H9 (cell line): ENCODE results near the gene OCLN. TPM values are rescaled to one million over a fixed set of nuclear protein-coding genes. Genes with fewer than 3 reads are reported as not detected.

Experiments
- DNase-seq: peaks from one replicate; pipeline ENCODE4 v3.0.0-alpha.2; 2017
- H2AFZ ChIP-seq: one replicate; pipeline ENCODE4 v1.6.1; 2013; ENCODE audit warnings: mild to moderate bottlenecking, low read length, control low read depth, moderate library complexity
- H2AK5ac ChIP-seq: 2 replicates; pipeline ENCODE4 v1.6.1; 2013; ENCODE audit warnings: low read length, control low read depth, mixed read lengths; ENCODE audit not compliant: insufficient read length
- H2BK120ac ChIP-seq: one replicate; pipeline ENCODE4 v1.6.1; 2013; ENCODE audit warnings: low read depth, mild to moderate bottlenecking, low read length, control low read depth, inconsistent platforms; ENCODE audit not compliant: poor library complexity, severe bottlenecking
- H2BK12ac ChIP-seq: 2 replicates; pipeline ENCODE4 v1.6.1; 2013; ENCODE audit warnings: low read length, control low read depth, mixed read lengths, low read depth; ENCODE audit not compliant: insufficient read length
- H2BK15ac ChIP-seq: 2 replicates; pipeline ENCODE4 v1.6.1; 2013; ENCODE audit warnings: low read depth, low read length, control low read depth
- H2BK20ac ChIP-seq: one replicate; pipeline ENCODE4 v1.6.1; 2013; ENCODE audit warnings: low read depth, mild to moderate bottlenecking, low read length, control low read depth, inconsistent platforms; ENCODE audit not compliant: poor library complexity, severe bottlenecking
- H2BK5ac ChIP-seq: 2 replicates; pipeline ENCODE4 v1.6.1; 2013; ENCODE audit warnings: low read length, control low read depth, mixed read lengths; ENCODE audit not compliant: insufficient read length
- H3K14ac ChIP-seq: 2 replicates; pipeline ENCODE4 v1.6.1; 2013; ENCODE audit warnings: low read length, control low read depth; ENCODE audit not compliant: insufficient read depth
- H3K18ac ChIP-seq: 2 replicates; pipeline ENCODE4 v1.6.1; 2013; ENCODE audit warnings: low read depth, mild to moderate bottlenecking, mixed read lengths, low read length, control low read depth; ENCODE audit not compliant: insufficient read length
- H3K23ac ChIP-seq: 2 replicates; pipeline ENCODE4 v1.6.1; 2013; ENCODE audit warnings: low read length, control low read depth, mixed read lengths, low read depth; ENCODE audit not compliant: insufficient read length
- H3K23me2 ChIP-seq: 2 replicates; pipeline ENCODE4 v1.6.1; 2013; ENCODE audit warnings: low read depth, mild to moderate bottlenecking, mixed read lengths, low read length, control low read depth; ENCODE audit not compliant: insufficient read length, poor library complexity, severe bottlenecking
- H3K27ac ChIP-seq: 2 replicates; pipeline ENCODE4 v1.5.1; 2013; ENCODE audit warnings: low read length, control low read depth, mixed read lengths, low read depth; ENCODE audit not compliant: insufficient read length
- H3K27me3 ChIP-seq: 2 replicates; pipeline ENCODE4 v1.6.1; 2013; ENCODE audit warnings: low read length, control low read depth, inconsistent platforms; ENCODE audit not compliant: insufficient read depth
- H3K4ac ChIP-seq: 2 replicates; pipeline ENCODE4 v1.6.1; 2013; ENCODE audit warnings: low read depth, mild to moderate bottlenecking, control low read depth, inconsistent platforms, low read length, moderate library complexity
- H3K4me1 ChIP-seq: 2 replicates; pipeline ENCODE4 v1.6.1; 2013; ENCODE audit warnings: low read length, control low read depth, inconsistent platforms; ENCODE audit not compliant: insufficient read depth
- H3K4me2 ChIP-seq: 2 replicates; pipeline ENCODE4 v1.6.1; 2013; ENCODE audit warnings: low read length, control low read depth, mixed read lengths; ENCODE audit not compliant: insufficient read length, insufficient read depth
- H3K56ac ChIP-seq: 2 replicates; pipeline ENCODE4 v1.6.1; 2013; ENCODE audit warnings: low read depth, mild to moderate bottlenecking, mixed read lengths, low read length, control low read depth; ENCODE audit not compliant: insufficient read length
- H3K79me1 ChIP-seq: 2 replicates; pipeline ENCODE4 v1.6.1; 2013; ENCODE audit warnings: low read depth, mild to moderate bottlenecking, moderate library complexity, low read length, control low read depth, inconsistent platforms; ENCODE audit not compliant: insufficient read depth, poor library complexity, severe bottlenecking
- H3K79me2 ChIP-seq: 2 replicates; pipeline ENCODE4 v1.6.1; 2013; ENCODE audit warnings: low read length, control low read depth, inconsistent platforms; ENCODE audit not compliant: insufficient read depth
- H3K9ac ChIP-seq: 2 replicates; pipeline ENCODE4 v1.6.1; 2013; ENCODE audit warnings: low read length, control low read depth, mixed read lengths; ENCODE audit not compliant: insufficient read length; ENCODE audit errors: extremely low read depth
- H3K9me3 ChIP-seq: one replicate; pipeline ENCODE4 v1.6.1; 2013; ENCODE audit warnings: low read depth, low read length, inconsistent platforms; ENCODE audit not compliant: control insufficient read depth
- H3T11ph ChIP-seq: one replicate; pipeline ENCODE4 v1.6.1; 2013; ENCODE audit warnings: mild to moderate bottlenecking, low read length, control low read depth, inconsistent platforms
- H4K20me1 ChIP-seq: one replicate; pipeline ENCODE4 v1.6.1; 2013; ENCODE audit not compliant: control insufficient read depth, insufficient read length, insufficient read depth
- H4K5ac ChIP-seq: 2 replicates; pipeline ENCODE4 v1.6.1; 2013; ENCODE audit warnings: low read depth, mild to moderate bottlenecking, mixed read lengths, low read length, control low read depth; ENCODE audit not compliant: insufficient read length
- H4K8ac ChIP-seq: replicated peaks from 2 replicates; pipeline ENCODE4 v1.6.1; 2013; ENCODE audit warnings: low read length, control low read depth, mixed read lengths, low read depth; ENCODE audit not compliant: insufficient read length
- H4K91ac ChIP-seq: 2 replicates; pipeline ENCODE4 v1.6.1; 2013; ENCODE audit warnings: low read depth, mild to moderate bottlenecking, moderate library complexity, mixed read lengths, low read length, control low read depth; ENCODE audit not compliant: insufficient read length
- H3K27ac Mint-ChIP-seq, 3 experiments: 2 replicates in 2 of 3; 3 replicates in 1 of 3; pipeline ENCODE4 v1.8.0; 2020 to 2021; ENCODE audit warnings: mixed read lengths in 3 of 3, mild to moderate bottlenecking in 1 of 3, moderate library complexity in 1 of 3
- H3K27me3 Mint-ChIP-seq: 2 replicates; pipeline ENCODE4 v1.8.0; 2021; ENCODE audit warnings: low read depth, mild to moderate bottlenecking, moderate library complexity, mixed read lengths
- H3K36me3 Mint-ChIP-seq, 3 experiments: 2 replicates in 2 of 3; 3 replicates in 1 of 3; pipeline ENCODE4 v1.8.0; 2020 to 2021; ENCODE audit warnings: low read depth in 3 of 3, mixed read lengths in 3 of 3; ENCODE audit not compliant: insufficient read depth in 1 of 3
- H3K4me1 Mint-ChIP-seq, 2 experiments: 2 replicates each; pipeline ENCODE4 v1.8.0; 2020; ENCODE audit warnings: mixed read lengths in 2 of 2
- H3K4me3 Mint-ChIP-seq, 2 experiments: 2 replicates in 1 of 2; 3 replicates in 1 of 2; pipeline ENCODE4 v1.8.0; 2020 to 2021; ENCODE audit warnings: mild to moderate bottlenecking in 2 of 2, mixed read lengths in 2 of 2, moderate library complexity in 1 of 2
- H3K9me3 Mint-ChIP-seq, 2 experiments: 2 replicates in 1 of 2; 3 replicates in 1 of 2; pipeline ENCODE4 v1.8.0; 2020; ENCODE audit warnings: mild to moderate bottlenecking in 2 of 2, mixed read lengths in 2 of 2, moderate library complexity in 1 of 2
- WGBS: extraction: QIAGEN DNeasy Blood & Tissue Kit; methylation state at CpG from one replicate; pipeline ENCODE4 v1.1.7; 2013; ENCODE audit warnings: missing lambda C conversion rate, low lambda C conversion rate, mixed read lengths; ENCODE audit not compliant: insufficient read length; ENCODE audit errors: extremely low coverage; 5-methylcytosine and 5-hydroxymethylcytosine counted together
- total RNA-seq: library from RNA; stranded (reverse); gene quantifications from 2 replicates; pipeline ENCODE4 v1.2.1, GENCODE V29; 2021
- TF ChIP-seq, protein P1 (sequence below): fragments of 200-600 bp; sonication (generic); conservative IDR thresholded peaks from 3 replicates; pipeline ENCODE4 v1.8.0; 2021; ENCODE audit warnings: antibody characterized with exemption, mild to moderate bottlenecking

Gene OCLN
- total RNA-seq, 1 experiment from 2014 or later: 109 TPM

DNA sequence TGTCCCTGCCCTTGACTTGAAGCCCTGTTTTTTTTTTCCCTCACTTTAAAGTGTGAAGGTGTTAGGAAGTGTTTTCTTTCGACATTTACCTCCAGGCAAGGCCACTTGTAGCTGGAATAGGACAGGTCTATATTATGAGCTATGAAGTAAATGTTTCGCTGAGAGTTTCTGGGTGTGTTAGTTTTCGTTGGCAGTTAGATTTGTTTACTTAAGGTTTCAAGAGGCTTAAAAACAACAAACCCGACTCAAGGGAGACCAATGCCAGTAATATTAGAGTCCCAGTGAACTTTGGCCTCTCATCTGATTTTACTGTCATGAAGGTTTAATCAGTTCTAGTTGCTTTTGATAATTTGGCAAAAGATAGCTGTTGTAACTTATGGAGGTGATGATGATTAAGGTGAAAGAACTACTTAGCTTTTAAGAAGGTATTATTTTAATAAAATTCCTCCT, 25.2 kb downstream of the OCLN start:
- Histone ChIP-seq H3K56ac (no peak overlapping the region), H2AK5ac (no peak overlapping the region), H3K9ac (no peak overlapping the region), H3K4ac (no peak overlapping the region), H2BK15ac (no peak overlapping the region), H3K79me1 (no peaks in the 10 kb centered on the region), H3K27me3 (no peaks in the 10 kb centered on the region), H2BK12ac (no peak overlapping the region), H3K27ac (no peak overlapping the region), H2AFZ (no peak overlapping the region), H3K23ac (no peak overlapping the region), H4K91ac (no peak overlapping the region), H3K4me1 (no peaks in the 10 kb centered on the region), H3T11ph (no peak overlapping the region), H3K9me3 (no peaks in the 10 kb centered on the region), H3K14ac (no peak overlapping the region), H2BK20ac (no peak overlapping the region), H3K79me2 (no peaks in the 10 kb centered on the region), H3K4me2 (no peak overlapping the region), H3K18ac (no peak overlapping the region), H4K8ac (no peak overlapping the region), H4K20me1 (no peaks in the 10 kb centered on the region), H2BK120ac (no peak overlapping the region), H2BK5ac (no peak overlapping the region), H3K23me2 (no peaks in the 10 kb centered on the region), H4K5ac (no peak overlapping the region)
- peaks cover 17 to 61% (median 55%) of the 10 kb centered on the region in 3 experiments for H3K36me3 Mint-ChIP-seq
- peaks cover 14 to 17% of the 10 kb centered on the region in 2 experiments for H3K9me3 Mint-ChIP-seq
- H3K4me3 Mint-ChIP-seq: no peak overlapping the region
- no peaks in the 10 kb centered on the region for H3K27me3 Mint-ChIP-seq
- WGBS: no CpG with 5 or more reads among the region's 4 CpGs
- no peaks in the 10 kb centered on the region for H3K4me1 Mint-ChIP-seq
- TF ChIP-seq, protein P1, sequence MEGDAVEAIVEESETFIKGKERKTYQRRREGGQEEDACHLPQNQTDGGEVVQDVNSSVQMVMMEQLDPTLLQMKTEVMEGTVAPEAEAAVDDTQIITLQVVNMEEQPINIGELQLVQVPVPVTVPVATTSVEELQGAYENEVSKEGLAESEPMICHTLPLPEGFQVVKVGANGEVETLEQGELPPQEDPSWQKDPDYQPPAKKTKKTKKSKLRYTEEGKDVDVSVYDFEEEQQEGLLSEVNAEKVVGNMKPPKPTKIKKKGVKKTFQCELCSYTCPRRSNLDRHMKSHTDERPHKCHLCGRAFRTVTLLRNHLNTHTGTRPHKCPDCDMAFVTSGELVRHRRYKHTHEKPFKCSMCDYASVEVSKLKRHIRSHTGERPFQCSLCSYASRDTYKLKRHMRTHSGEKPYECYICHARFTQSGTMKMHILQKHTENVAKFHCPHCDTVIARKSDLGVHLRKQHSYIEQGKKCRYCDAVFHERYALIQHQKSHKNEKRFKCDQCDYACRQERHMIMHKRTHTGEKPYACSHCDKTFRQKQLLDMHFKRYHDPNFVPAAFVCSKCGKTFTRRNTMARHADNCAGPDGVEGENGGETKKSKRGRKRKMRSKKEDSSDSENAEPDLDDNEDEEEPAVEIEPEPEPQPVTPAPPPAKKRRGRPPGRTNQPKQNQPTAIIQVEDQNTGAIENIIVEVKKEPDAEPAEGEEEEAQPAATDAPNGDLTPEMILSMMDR: no peak
- DNase-seq: no peak
- H3K27ac Mint-ChIP-seq: no peak overlapping the region; a peak in 1 of 7 replicates
